H9 (cell line): Measurements from ENCODE around the gene MYBBP1A. TPM values are rescaled to one million over a fixed set of nuclear protein-coding genes. Genes with fewer than 3 reads are reported as not detected.

Experiments
- DNase-seq: peaks from one replicate; pipeline ENCODE4 v3.0.0-alpha.2; 2017
- H2AFZ ChIP-seq: one replicate; pipeline ENCODE4 v1.6.1; 2013; ENCODE audit warnings: mild to moderate bottlenecking, low read length, control low read depth, moderate library complexity
- H2AK5ac ChIP-seq: 2 replicates; pipeline ENCODE4 v1.6.1; 2013; ENCODE audit warnings: low read length, control low read depth, mixed read lengths; ENCODE audit not compliant: insufficient read length
- H2BK120ac ChIP-seq: one replicate; pipeline ENCODE4 v1.6.1; 2013; ENCODE audit warnings: low read depth, mild to moderate bottlenecking, low read length, control low read depth, inconsistent platforms; ENCODE audit not compliant: poor library complexity, severe bottlenecking
- H2BK12ac ChIP-seq: 2 replicates; pipeline ENCODE4 v1.6.1; 2013; ENCODE audit warnings: low read length, control low read depth, mixed read lengths, low read depth; ENCODE audit not compliant: insufficient read length
- H2BK15ac ChIP-seq: 2 replicates; pipeline ENCODE4 v1.6.1; 2013; ENCODE audit warnings: low read depth, low read length, control low read depth
- H2BK20ac ChIP-seq: one replicate; pipeline ENCODE4 v1.6.1; 2013; ENCODE audit warnings: low read depth, mild to moderate bottlenecking, low read length, control low read depth, inconsistent platforms; ENCODE audit not compliant: poor library complexity, severe bottlenecking
- H2BK5ac ChIP-seq: 2 replicates; pipeline ENCODE4 v1.6.1; 2013; ENCODE audit warnings: low read length, control low read depth, mixed read lengths; ENCODE audit not compliant: insufficient read length
- H3K14ac ChIP-seq: 2 replicates; pipeline ENCODE4 v1.6.1; 2013; ENCODE audit warnings: low read length, control low read depth; ENCODE audit not compliant: insufficient read depth
- H3K18ac ChIP-seq: 2 replicates; pipeline ENCODE4 v1.6.1; 2013; ENCODE audit warnings: low read depth, mild to moderate bottlenecking, mixed read lengths, low read length, control low read depth; ENCODE audit not compliant: insufficient read length
- H3K23ac ChIP-seq: 2 replicates; pipeline ENCODE4 v1.6.1; 2013; ENCODE audit warnings: low read length, control low read depth, mixed read lengths, low read depth; ENCODE audit not compliant: insufficient read length
- H3K23me2 ChIP-seq: 2 replicates; pipeline ENCODE4 v1.6.1; 2013; ENCODE audit warnings: low read depth, mild to moderate bottlenecking, mixed read lengths, low read length, control low read depth; ENCODE audit not compliant: insufficient read length, poor library complexity, severe bottlenecking
- H3K27ac ChIP-seq: 2 replicates; pipeline ENCODE4 v1.5.1; 2013; ENCODE audit warnings: low read length, control low read depth, mixed read lengths, low read depth; ENCODE audit not compliant: insufficient read length
- H3K27me3 ChIP-seq: 2 replicates; pipeline ENCODE4 v1.6.1; 2013; ENCODE audit warnings: low read length, control low read depth, inconsistent platforms; ENCODE audit not compliant: insufficient read depth
- H3K4ac ChIP-seq: 2 replicates; pipeline ENCODE4 v1.6.1; 2013; ENCODE audit warnings: low read depth, mild to moderate bottlenecking, control low read depth, inconsistent platforms, low read length, moderate library complexity
- H3K4me1 ChIP-seq: 2 replicates; pipeline ENCODE4 v1.6.1; 2013; ENCODE audit warnings: low read length, control low read depth, inconsistent platforms; ENCODE audit not compliant: insufficient read depth
- H3K4me2 ChIP-seq: 2 replicates; pipeline ENCODE4 v1.6.1; 2013; ENCODE audit warnings: low read length, control low read depth, mixed read lengths; ENCODE audit not compliant: insufficient read length, insufficient read depth
- H3K56ac ChIP-seq: 2 replicates; pipeline ENCODE4 v1.6.1; 2013; ENCODE audit warnings: low read depth, mild to moderate bottlenecking, mixed read lengths, low read length, control low read depth; ENCODE audit not compliant: insufficient read length
- H3K79me1 ChIP-seq: 2 replicates; pipeline ENCODE4 v1.6.1; 2013; ENCODE audit warnings: low read depth, mild to moderate bottlenecking, moderate library complexity, low read length, control low read depth, inconsistent platforms; ENCODE audit not compliant: insufficient read depth, poor library complexity, severe bottlenecking
- H3K79me2 ChIP-seq: 2 replicates; pipeline ENCODE4 v1.6.1; 2013; ENCODE audit warnings: low read length, control low read depth, inconsistent platforms; ENCODE audit not compliant: insufficient read depth
- H3K9ac ChIP-seq: 2 replicates; pipeline ENCODE4 v1.6.1; 2013; ENCODE audit warnings: low read length, control low read depth, mixed read lengths; ENCODE audit not compliant: insufficient read length; ENCODE audit errors: extremely low read depth
- H3K9me3 ChIP-seq: one replicate; pipeline ENCODE4 v1.6.1; 2013; ENCODE audit warnings: low read depth, low read length, inconsistent platforms; ENCODE audit not compliant: control insufficient read depth
- H3T11ph ChIP-seq: one replicate; pipeline ENCODE4 v1.6.1; 2013; ENCODE audit warnings: mild to moderate bottlenecking, low read length, control low read depth, inconsistent platforms
- H4K20me1 ChIP-seq: one replicate; pipeline ENCODE4 v1.6.1; 2013; ENCODE audit not compliant: control insufficient read depth, insufficient read length, insufficient read depth
- H4K5ac ChIP-seq: 2 replicates; pipeline ENCODE4 v1.6.1; 2013; ENCODE audit warnings: low read depth, mild to moderate bottlenecking, mixed read lengths, low read length, control low read depth; ENCODE audit not compliant: insufficient read length
- H4K8ac ChIP-seq: replicated peaks from 2 replicates; pipeline ENCODE4 v1.6.1; 2013; ENCODE audit warnings: low read length, control low read depth, mixed read lengths, low read depth; ENCODE audit not compliant: insufficient read length
- H4K91ac ChIP-seq: 2 replicates; pipeline ENCODE4 v1.6.1; 2013; ENCODE audit warnings: low read depth, mild to moderate bottlenecking, moderate library complexity, mixed read lengths, low read length, control low read depth; ENCODE audit not compliant: insufficient read length
- H3K27ac Mint-ChIP-seq, 3 experiments: 2 replicates in 2 of 3; 3 replicates in 1 of 3; pipeline ENCODE4 v1.8.0; 2020 to 2021; ENCODE audit warnings: mixed read lengths in 3 of 3, mild to moderate bottlenecking in 1 of 3, moderate library complexity in 1 of 3
- H3K27me3 Mint-ChIP-seq: 2 replicates; pipeline ENCODE4 v1.8.0; 2021; ENCODE audit warnings: low read depth, mild to moderate bottlenecking, moderate library complexity, mixed read lengths
- H3K36me3 Mint-ChIP-seq, 3 experiments: 2 replicates in 2 of 3; 3 replicates in 1 of 3; pipeline ENCODE4 v1.8.0; 2020 to 2021; ENCODE audit warnings: low read depth in 3 of 3, mixed read lengths in 3 of 3; ENCODE audit not compliant: insufficient read depth in 1 of 3
- H3K4me1 Mint-ChIP-seq, 2 experiments: 2 replicates each; pipeline ENCODE4 v1.8.0; 2020; ENCODE audit warnings: mixed read lengths in 2 of 2
- H3K4me3 Mint-ChIP-seq, 2 experiments: 2 replicates in 1 of 2; 3 replicates in 1 of 2; pipeline ENCODE4 v1.8.0; 2020 to 2021; ENCODE audit warnings: mild to moderate bottlenecking in 2 of 2, mixed read lengths in 2 of 2, moderate library complexity in 1 of 2
- H3K9me3 Mint-ChIP-seq, 2 experiments: 2 replicates in 1 of 2; 3 replicates in 1 of 2; pipeline ENCODE4 v1.8.0; 2020; ENCODE audit warnings: mild to moderate bottlenecking in 2 of 2, mixed read lengths in 2 of 2, moderate library complexity in 1 of 2
- CTCF ChIP-seq: fragments of 200-600 bp; sonication (generic); conservative IDR thresholded peaks from 3 replicates; pipeline ENCODE4 v1.8.0; 2021; ENCODE audit warnings: antibody characterized with exemption, mild to moderate bottlenecking
- WGBS: extraction: QIAGEN DNeasy Blood & Tissue Kit; methylation state at CpG from one replicate; pipeline ENCODE4 v1.1.7; 2013; ENCODE audit warnings: missing lambda C conversion rate, low lambda C conversion rate, mixed read lengths; ENCODE audit not compliant: insufficient read length; ENCODE audit errors: extremely low coverage; 5-methylcytosine and 5-hydroxymethylcytosine counted together
- total RNA-seq: library from RNA; stranded (reverse); gene quantifications from 2 replicates; pipeline ENCODE4 v1.2.1, GENCODE V29; 2021

MYBBP1A gene
- total RNA-seq, 1 experiment from 2014 or later: 181 TPM

- H3K4me3 Mint-ChIP-seq: no peak overlapping the region
- no peak overlapping the region for H3K14ac ChIP-seq
- H3K27ac Mint-ChIP-seq: no peak overlapping the region; a peak in 1 of 7 replicates
- no peak overlapping the region for H4K8ac ChIP-seq
- no peaks in the 10 kb centered on the region for H3K79me2 ChIP-seq
- H3K4ac ChIP-seq: no peak overlapping the region
- no peak overlapping the region for H3K56ac ChIP-seq
- no peaks in the 10 kb centered on the region for H3K23me2 ChIP-seq
- H3K18ac ChIP-seq: no peak overlapping the region
- no peak for TF ChIP-seq CTCF
- WGBS: no CpG with 5 or more reads among the region's 1 CpG
- no peak overlapping the region for H2BK15ac ChIP-seq
- no peak overlapping the region for H4K5ac ChIP-seq
- peaks cover 11 to 18% of the 10 kb centered on the region in 2 experiments for H3K4me1 Mint-ChIP-seq
- no peak overlapping the region for H3T11ph ChIP-seq
- H3K4me1 ChIP-seq: no peaks in the 10 kb centered on the region
- H2BK5ac ChIP-seq: no peak overlapping the region
- no peak for DNase-seq
- H3K36me3 Mint-ChIP-seq: no peaks in the 10 kb centered on the region
- no peak overlapping the region for H3K9ac ChIP-seq
- no peak overlapping the region for H2AK5ac ChIP-seq
- H3K9me3 Mint-ChIP-seq: no peaks in the 10 kb centered on the region; a peak in 1 of 5 replicates
- no peak overlapping the region for H2BK12ac ChIP-seq
- no peaks in the 10 kb centered on the region for H3K79me1 ChIP-seq
- no peak overlapping the region for H2BK20ac ChIP-seq
- no peaks in the 10 kb centered on the region for H3K9me3 ChIP-seq
- no peak overlapping the region for H3K23ac ChIP-seq
- no peak overlapping the region for H4K91ac ChIP-seq
- no peak overlapping the region for H2AFZ ChIP-seq
- H4K20me1 ChIP-seq: no peaks in the 10 kb centered on the region
- H3K27me3 Mint-ChIP-seq: peaks cover 94% of the 10 kb centered on the region
- no peak overlapping the region for H2BK120ac ChIP-seq
- H3K27me3 ChIP-seq: peaks cover 6% of the 10 kb centered on the region
- H3K4me2 ChIP-seq: no peak overlapping the region
- H3K27ac ChIP-seq: no peak overlapping the region
These were observed 28.1 kb downstream of the MYBBP1A start for GRCh38 chr17:4527134-4527533.
